HG03378 (cell line): ENCODE data around the gene NCAPD2.
"Not testable (repeated sequence)": the region's sequence is repeated elsewhere in the genome, so short reads cannot be mapped to it uniquely, and the experiment has no call there.

ENCODE experiments used
- ATAC-seq: cut with Tn5 transposase; IDR thresholded peaks from one replicate; pipeline ENCODE4 v1.9.1; 2021; ENCODE audit warnings: mild to moderate bottlenecking, moderate library complexity; ENCODE audit not compliant: unreplicated experiment

NCAPD2 gene

GRCh38 chr12:6494258-6494743 lies 399 bp downstream of the NCAPD2 start:
- peak; percentile 5 for ATAC-seq

GRCh38 chr12:6494968-6495367 lies 1.1 kb downstream of the NCAPD2 start:
- no peak for ATAC-seq

GRCh38 chr12:6497291-6497690 lies 3.4 kb downstream of the NCAPD2 start:
- ATAC-seq, result not testable (repeated sequence)

DNA sequence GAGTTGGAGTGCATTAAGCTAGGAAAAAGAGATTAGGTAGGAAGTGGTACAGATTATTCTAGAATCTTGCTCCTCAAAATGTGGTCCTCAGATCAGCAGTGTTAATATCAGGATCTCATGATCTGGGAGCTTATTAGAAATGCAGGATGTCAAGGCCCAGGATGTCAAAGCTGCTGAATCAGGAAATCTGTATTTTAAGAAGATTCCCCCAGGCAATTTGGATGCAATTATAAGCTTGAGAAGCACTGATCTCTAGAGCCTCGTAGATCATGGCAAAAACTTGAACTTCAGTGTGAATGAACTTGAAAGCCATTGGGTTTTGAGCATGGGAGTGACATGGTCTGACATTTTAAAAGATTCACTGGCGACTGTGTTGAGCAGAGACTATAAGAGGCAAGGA lies 6.6 kb downstream of the NCAPD2 start:
- ATAC-seq, result no peak

GRCh38 chr12:6507102-6507998 lies 13.4 kb downstream of the NCAPD2 start:
- ATAC-seq, result no peak

GRCh38 chr12:6508087-6508486 lies 14.2 kb downstream of the NCAPD2 start:
- ATAC-seq, result no peak

GRCh38 chr12:6520186-6520585 lies 26.3 kb downstream of the NCAPD2 start:
- no peak for ATAC-seq

GRCh38 chr12:6522193-6522592 lies 28.3 kb downstream of the NCAPD2 start:
- no peak for ATAC-seq

GRCh38 chr12:6523708-6524107 lies 29.8 kb downstream of the NCAPD2 start:
- ATAC-seq, result no peak

GRCh38 chr12:6524648-6525047 lies 30.7 kb downstream of the NCAPD2 start:
- ATAC-seq, result no peak

DNA sequence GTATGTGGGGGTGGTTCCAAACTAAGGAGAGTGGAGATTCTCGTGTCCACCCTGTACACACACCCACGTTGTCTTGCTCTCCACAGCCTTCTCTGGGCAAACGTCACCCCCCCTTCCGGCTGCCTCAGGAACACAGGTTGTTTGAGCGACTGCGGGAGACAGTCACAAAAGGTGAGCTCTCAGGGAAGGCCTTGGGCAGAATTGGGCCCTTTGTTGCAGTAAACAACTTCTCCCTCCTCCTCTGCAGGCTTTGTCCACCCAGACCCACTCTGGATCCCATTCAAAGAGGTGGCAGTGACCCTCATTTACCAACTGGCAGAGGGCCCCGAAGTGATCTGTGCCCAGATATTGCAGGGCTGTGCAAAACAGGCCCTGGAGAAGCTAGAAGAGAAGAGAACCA lies 32.3 kb downstream of the NCAPD2 start:
- no peak for ATAC-seq

GRCh38 chr12:6526766-6527525 lies 33.0 kb downstream of the NCAPD2 start:
- no peak for ATAC-seq

DNA sequence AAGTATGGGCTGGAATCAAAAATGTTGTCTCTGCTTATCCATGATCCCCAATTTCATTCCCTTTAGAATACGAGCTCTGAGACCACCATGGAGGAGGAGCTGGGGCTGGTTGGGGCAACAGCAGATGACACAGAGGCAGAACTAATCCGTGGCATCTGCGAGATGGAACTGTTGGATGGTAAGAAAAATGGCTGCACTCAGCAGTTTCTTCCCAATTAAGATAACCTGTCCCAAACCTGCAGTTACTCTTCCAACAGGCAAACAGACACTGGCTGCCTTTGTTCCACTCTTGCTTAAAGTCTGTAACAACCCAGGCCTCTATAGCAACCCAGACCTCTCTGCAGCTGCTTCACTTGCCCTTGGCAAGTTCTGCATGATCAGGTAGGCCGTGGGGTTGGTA lies 33.8 kb downstream of the NCAPD2 start:
- ATAC-seq, result no peak

- ATAC-seq, result no peak
Observed at GRCh38 chr12:6528539-6529235, 34.8 kb downstream of the NCAPD2 start.

GRCh38 chr12:6529291-6529737 lies 35.4 kb downstream of the NCAPD2 start:
- no peak for ATAC-seq

DNA sequence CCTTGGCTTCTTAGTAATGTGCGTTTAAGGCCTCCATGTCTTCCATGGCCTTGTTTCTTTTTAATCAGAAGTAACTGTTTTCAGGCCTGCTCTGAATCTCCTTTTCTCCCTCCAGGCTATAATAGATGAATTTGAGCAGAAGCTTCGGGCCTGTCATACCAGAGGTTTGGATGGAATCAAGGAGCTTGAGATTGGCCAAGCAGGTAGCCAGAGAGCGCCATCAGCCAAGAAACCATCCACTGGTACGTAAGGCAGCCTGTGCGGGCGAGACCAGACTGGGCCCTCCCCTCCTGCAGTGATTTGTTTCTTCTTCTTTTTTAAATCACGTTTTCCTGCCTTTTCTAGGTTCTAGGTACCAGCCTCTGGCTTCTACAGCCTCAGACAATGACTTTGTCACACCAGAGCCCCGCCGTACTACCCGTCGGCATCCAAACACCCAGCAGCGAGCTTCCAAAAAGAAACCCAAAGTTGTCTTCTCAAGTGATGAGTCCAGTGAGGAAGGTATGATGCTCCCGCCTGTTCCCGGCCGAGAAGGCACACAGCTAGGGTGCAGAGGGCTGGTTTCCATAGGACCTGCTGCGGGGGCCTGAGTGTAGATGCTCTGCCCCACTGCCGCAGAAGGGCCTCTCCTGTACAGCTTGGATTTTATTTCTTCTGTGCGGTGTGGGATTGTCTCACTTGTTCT lies 36.8 kb downstream of the NCAPD2 start:
- no peak for ATAC-seq

DNA sequence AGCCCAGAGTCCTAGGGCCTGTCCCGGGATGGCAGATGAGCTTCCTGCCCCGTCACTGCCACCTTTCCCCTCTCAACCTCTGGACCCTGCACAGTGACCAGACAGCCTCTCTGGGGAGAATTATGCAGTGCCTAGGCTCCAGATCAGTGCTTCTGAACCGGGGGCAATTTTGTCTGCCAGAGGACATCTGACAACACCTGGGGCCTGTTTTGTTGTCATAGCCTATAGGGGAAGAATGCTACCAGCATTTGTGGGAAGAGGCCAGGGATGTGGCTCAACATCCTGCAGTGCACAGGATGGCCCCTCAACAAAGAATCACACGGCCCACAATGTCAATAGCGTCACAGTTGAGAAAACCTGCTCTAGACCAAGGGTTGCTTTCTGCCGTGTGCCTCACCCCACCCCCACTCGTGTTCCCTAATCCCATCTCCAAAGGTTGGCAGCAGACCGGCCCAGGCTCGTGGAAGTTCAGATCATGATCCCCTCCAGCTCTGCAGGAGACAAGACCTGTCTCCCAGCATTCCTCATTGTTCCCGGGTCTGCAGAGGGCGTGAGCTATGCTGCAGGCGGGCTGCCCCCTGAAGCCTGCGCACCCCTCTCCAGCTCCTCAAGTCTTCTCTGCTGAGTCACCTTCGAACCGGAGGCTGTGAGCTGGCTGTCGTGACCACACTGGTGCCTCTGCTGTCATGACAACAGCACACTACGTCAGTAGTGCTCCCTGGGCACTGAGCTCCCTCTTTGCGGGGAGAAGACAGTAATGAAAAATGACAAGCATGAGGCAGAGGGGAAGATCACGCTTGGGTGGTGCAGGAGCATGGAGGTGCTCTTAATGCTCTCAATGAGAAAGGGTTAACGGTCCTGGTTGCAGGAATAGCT lies 38.4 kb downstream of the NCAPD2 start:
- no peak for ATAC-seq

GRCh38 chr12:6532927-6533652 lies 39.2 kb downstream of the NCAPD2 start:
- no peak for ATAC-seq

DNA sequence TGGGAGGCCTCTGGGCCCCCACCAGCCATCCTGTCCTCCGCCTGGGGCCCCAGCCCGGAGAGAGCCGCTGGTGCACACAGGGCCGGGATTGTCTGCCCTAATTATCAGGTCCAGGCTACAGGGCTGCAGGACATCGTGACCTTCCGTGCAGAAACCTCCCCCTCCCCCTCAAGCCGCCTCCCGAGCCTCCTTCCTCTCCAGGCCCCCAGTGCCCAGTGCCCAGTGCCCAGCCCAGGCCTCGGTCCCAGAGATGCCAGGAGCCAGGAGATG lies 39.7 kb downstream of the NCAPD2 start:
- ATAC-seq, result no peak
